GM23338 (cell line): ENCODE data around the gene GABARAPL1.

ENCODE experiments used
- CREB1 ChIP-seq: fragments of 250-450 bp; sonication (Bioruptor Pico); IDR thresholded peaks from 2 replicates; pipeline ENCODE4 v1.5.0; 2020; ENCODE audit warnings: low read depth, mild to moderate bottlenecking, moderate library complexity
- CTCF ChIP-seq, 2 experiments: fragments of 200-600 bp in 1 of 2; sonication (generic) in 1 of 2; conservative IDR thresholded peaks; 2 replicates each; pipeline versions ENCODE4 v1.5.1 to v1.6.1; 2016 to 2017; ENCODE audit warnings: antibody characterized with exemption in 2 of 2, low read depth in 2 of 2, mild to moderate bottlenecking in 2 of 2, moderate library complexity in 1 of 2
- ETS1 ChIP-seq: IDR thresholded peaks from 2 replicates; pipeline ENCODE4 v1.6.1; 2016; ENCODE audit warnings: antibody characterized with exemption
- EZH2 ChIP-seq: fragments of 200-600 bp; sonication (generic); IDR thresholded peaks from one replicate; pipeline ENCODE4 v1.8.0; 2017; ENCODE audit warnings: antibody characterized with exemption, mild to moderate bottlenecking, low read depth; ENCODE audit not compliant: unreplicated experiment
- EZH2phosphoT487 ChIP-seq: fragments of 200-600 bp; sonication (generic); IDR thresholded peaks from one replicate; pipeline ENCODE4 v1.8.1; 2018; ENCODE audit warnings: antibody characterized with exemption; ENCODE audit not compliant: unreplicated experiment
- JUNB ChIP-seq: IDR thresholded peaks from one replicate; pipeline ENCODE4 v1.6.1; 2016; ENCODE audit warnings: antibody characterized with exemption; ENCODE audit not compliant: unreplicated experiment
- NANOG ChIP-seq: IDR thresholded peaks from 2 replicates; pipeline ENCODE4 v1.6.1; 2016; ENCODE audit warnings: antibody characterized with exemption, borderline replicate concordance
- POLR2AphosphoS5 ChIP-seq: IDR thresholded peaks from 2 replicates; pipeline ENCODE4 v1.6.1; 2016; ENCODE audit warnings: antibody characterized with exemption, low read depth
- REST ChIP-seq: IDR thresholded peaks from one replicate; pipeline ENCODE4 v1.6.1; 2018; ENCODE audit warnings: antibody characterized with exemption; ENCODE audit not compliant: unreplicated experiment
- STAT1 ChIP-seq: IDR thresholded peaks from one replicate; pipeline ENCODE4 v1.6.1; 2016; ENCODE audit warnings: antibody characterized with exemption; ENCODE audit not compliant: unreplicated experiment
- ZNF114 ChIP-seq: fragments of 250-450 bp; sonication (Bioruptor Pico); IDR thresholded peaks from 2 replicates; pipeline ENCODE4 v1.5.0; 2020; ENCODE audit warnings: mild to moderate bottlenecking, moderate library complexity
- ZNF462 ChIP-seq: fragments of 250-450 bp; sonication (Bioruptor Pico); IDR thresholded peaks from 2 replicates; pipeline ENCODE4 v1.5.0; 2020; ENCODE audit warnings: mild to moderate bottlenecking, moderate library complexity

- TF ChIP-seq CTCF (conservative IDR thresholded peaks at IDR 0.05; ENCODE audit: low read depth in 2 of 2) (no peak), REST (no peak), STAT1 (no peak), EZH2 (no peak), CREB1 (CRISPR knock-in tag) (no peak), POLR2AphosphoS5 (no peak), JUNB (no peak), EZH2phosphoT487 (no peak), NANOG (no peak), ETS1 (no peak), ZNF462 (CRISPR knock-in tag) (no peak), ZNF114 (no peak)
Measured at GRCh38 chr12:10242539-10242938, 29.9 kb downstream of the GABARAPL1 start.
